ENCODE data around the gene MRNIP.

DNA sequence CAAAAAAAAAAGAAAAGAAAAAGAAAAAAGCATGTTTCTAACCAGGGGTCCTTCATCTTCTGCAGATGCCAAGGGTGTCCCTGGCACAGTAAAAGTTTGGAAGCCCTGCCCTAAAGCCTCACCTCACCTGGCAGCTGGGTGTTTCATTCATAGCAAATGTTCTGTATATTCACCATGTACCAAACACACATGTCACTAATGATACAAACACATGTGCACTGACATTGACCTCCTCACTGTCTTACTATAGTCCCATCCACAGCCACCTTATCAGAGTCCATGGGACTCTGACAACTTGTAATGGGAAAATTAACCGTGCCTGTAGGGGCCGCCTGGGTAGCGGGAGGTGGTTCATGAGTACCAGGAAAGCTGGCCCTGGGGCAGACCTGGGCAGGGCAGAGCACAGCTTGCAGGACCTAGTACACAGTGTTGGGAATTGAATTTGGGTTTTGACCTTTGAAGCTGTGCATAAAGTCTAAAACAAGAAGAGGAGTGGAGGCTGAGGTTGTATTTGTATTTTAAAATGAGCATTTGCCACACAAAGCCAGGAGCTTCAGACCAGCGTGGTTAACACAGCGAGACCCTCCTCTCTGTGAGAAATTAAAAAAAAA, 45.5 kb downstream of the MRNIP start:
- no peak for TF ChIP-seq POLR2A (IDR thresholded peaks at IDR 0.05)
- TF ChIP-seq, protein P1, sequence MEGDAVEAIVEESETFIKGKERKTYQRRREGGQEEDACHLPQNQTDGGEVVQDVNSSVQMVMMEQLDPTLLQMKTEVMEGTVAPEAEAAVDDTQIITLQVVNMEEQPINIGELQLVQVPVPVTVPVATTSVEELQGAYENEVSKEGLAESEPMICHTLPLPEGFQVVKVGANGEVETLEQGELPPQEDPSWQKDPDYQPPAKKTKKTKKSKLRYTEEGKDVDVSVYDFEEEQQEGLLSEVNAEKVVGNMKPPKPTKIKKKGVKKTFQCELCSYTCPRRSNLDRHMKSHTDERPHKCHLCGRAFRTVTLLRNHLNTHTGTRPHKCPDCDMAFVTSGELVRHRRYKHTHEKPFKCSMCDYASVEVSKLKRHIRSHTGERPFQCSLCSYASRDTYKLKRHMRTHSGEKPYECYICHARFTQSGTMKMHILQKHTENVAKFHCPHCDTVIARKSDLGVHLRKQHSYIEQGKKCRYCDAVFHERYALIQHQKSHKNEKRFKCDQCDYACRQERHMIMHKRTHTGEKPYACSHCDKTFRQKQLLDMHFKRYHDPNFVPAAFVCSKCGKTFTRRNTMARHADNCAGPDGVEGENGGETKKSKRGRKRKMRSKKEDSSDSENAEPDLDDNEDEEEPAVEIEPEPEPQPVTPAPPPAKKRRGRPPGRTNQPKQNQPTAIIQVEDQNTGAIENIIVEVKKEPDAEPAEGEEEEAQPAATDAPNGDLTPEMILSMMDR (IDR thresholded peaks at IDR 0.05) = no peak

Data from body of pancreas (tissue), 4 donors.